NB4 (cell line): ENCODE measurements around the gene IDH1.

Source experiments
- CTCF ChIP-seq: IDR thresholded peaks from one replicate; pipeline ENCODE4 v1.5.1; 2012; ENCODE audit warnings: low read depth, low read length
- MAX ChIP-seq: IDR thresholded peaks from 2 replicates; pipeline ENCODE4 v1.6.1; 2011; ENCODE audit warnings: low read depth, low read length
- POLR2A ChIP-seq: IDR thresholded peaks from 2 replicates; pipeline ENCODE4 v1.6.1; 2011; ENCODE audit warnings: mild to moderate bottlenecking; ENCODE audit not compliant: insufficient read length; ENCODE audit errors: extremely low read depth

GRCh38 chr2:208304157-208304556 is 49.3 kb upstream of the IDH1 start:
- TF ChIP-seq POLR2A (no peak), CTCF (no peak), MAX (no peak)
